ENCODE results near the gene CHAD. TPM values are rescaled to one million over a fixed set of nuclear protein-coding genes. Genes with fewer than 3 reads are reported as not detected.

The CHAD gene
- total and polyA plus RNA-seq, 2 of the 13 experiments (the other 11 are each of a cell fraction or from before 2014, with no cell fraction given), result 1.4 TPM; not detected in 1

DNA sequence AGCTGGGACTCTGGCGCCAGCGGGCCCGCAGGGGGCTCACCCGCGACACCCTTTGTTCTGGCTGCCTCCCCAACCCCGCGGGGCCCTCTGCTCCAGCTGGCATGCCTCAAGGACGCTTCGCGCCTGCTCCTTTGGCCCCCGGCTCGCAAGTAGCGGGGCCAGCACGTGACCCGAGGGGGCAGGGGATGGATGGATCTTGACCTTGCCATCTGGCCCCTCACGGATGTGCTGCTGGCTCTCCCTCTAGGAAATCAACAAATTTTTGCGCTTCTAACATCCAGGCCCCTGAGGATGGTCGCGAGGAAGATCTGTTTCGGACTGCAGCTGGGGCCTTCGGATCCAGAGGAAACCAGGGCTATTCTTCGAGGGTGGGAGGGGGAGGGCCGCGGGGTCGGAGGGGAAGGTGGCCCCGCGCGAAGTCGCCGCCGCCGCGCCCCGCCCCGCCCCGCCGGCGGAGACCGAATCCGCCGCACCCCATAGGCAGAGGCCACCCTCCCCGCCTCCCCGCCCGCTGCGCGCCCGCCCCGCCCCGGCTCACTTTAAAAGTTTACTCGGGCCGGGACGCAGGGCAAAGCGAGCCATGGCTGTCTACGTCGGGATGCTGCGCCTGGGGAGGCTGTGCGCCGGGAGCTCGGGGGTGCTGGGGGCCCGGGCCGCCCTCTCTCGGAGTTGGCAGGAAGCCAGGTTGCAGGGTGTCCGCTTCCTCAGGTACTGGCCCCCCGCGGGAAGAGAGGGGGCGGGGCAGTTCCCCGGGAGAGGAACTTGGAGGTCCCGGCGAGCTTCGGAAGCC lies 42.8 kb downstream of the CHAD start, which contains the start of gene ACSF2 (continued):
- TF ChIP-seq ZNF597 (CRISPR knock-in tag; IDR thresholded peaks at IDR 0.05) (no peak), THAP9 (CRISPR knock-in tag; IDR thresholded peaks at IDR 0.05; ENCODE audit: borderline replicate concordance) (no peak), ZNF138 (CRISPR knock-in tag; IDR thresholded peaks at IDR 0.05; ENCODE audit: low read depth) (no peak), DMAP1 (CRISPR knock-in tag; IDR thresholded peaks at IDR 0.05) (peak; percentile 31; the same call in 1 of the 2 replicates), TMF1 (CRISPR knock-in tag; IDR thresholded peaks at IDR 0.05; ENCODE audit: low read depth) (no peak; the same call in 1 of the 2 replicates), HOXA5 (CRISPR knock-in tag; IDR thresholded peaks at IDR 0.05) (no peak), CBX1 (IDR thresholded peaks at IDR 0.05; ENCODE audit: low read depth) (peak; percentile 5), ERF (CRISPR knock-in tag; IDR thresholded peaks at IDR 0.05) (peak; percentile 51; the same call in 1 of the 2 replicates), ZMYM2 (CRISPR knock-in tag; IDR thresholded peaks at IDR 0.05) (no peak), ZNF282 (IDR thresholded peaks at IDR 0.05; ENCODE audit: partially characterized antibody) (no peak), ESRRA (CRISPR knock-in tag; IDR thresholded peaks at IDR 0.05; ENCODE audit: low read depth) (peak; percentile 72; the same call in 1 of the 2 replicates), SNAPC2 (CRISPR knock-in tag; IDR thresholded peaks at IDR 0.05) (no peak), IKZF1 (IDR thresholded peaks at IDR 0.05) (no peak), RELA (CRISPR knock-in tag; IDR thresholded peaks at IDR 0.05) (no peak), HNRNPLL (IDR thresholded peaks at IDR 0.05; ENCODE audit: low read depth, low read length, poor library complexity, severe bottlenecking) (peak; percentile 32)
- TF ChIP-seq, protein P1, sequence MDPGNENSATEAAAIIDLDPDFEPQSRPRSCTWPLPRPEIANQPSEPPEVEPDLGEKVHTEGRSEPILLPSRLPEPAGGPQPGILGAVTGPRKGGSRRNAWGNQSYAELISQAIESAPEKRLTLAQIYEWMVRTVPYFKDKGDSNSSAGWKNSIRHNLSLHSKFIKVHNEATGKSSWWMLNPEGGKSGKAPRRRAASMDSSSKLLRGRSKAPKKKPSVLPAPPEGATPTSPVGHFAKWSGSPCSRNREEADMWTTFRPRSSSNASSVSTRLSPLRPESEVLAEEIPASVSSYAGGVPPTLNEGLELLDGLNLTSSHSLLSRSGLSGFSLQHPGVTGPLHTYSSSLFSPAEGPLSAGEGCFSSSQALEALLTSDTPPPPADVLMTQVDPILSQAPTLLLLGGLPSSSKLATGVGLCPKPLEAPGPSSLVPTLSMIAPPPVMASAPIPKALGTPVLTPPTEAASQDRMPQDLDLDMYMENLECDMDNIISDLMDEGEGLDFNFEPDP (CRISPR knock-in tag; conservative IDR thresholded peaks at IDR 0.05), result no peak
- TF ChIP-seq, protein P2, sequence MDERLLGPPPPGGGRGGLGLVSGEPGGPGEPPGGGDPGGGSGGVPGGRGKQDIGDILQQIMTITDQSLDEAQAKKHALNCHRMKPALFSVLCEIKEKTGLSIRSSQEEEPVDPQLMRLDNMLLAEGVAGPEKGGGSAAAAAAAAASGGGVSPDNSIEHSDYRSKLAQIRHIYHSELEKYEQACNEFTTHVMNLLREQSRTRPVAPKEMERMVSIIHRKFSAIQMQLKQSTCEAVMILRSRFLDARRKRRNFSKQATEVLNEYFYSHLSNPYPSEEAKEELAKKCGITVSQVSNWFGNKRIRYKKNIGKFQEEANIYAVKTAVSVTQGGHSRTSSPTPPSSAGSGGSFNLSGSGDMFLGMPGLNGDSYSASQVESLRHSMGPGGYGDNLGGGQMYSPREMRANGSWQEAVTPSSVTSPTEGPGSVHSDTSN (CRISPR knock-in tag; IDR thresholded peaks at IDR 0.05), result no peak
- TF ChIP-seq, protein P3, sequence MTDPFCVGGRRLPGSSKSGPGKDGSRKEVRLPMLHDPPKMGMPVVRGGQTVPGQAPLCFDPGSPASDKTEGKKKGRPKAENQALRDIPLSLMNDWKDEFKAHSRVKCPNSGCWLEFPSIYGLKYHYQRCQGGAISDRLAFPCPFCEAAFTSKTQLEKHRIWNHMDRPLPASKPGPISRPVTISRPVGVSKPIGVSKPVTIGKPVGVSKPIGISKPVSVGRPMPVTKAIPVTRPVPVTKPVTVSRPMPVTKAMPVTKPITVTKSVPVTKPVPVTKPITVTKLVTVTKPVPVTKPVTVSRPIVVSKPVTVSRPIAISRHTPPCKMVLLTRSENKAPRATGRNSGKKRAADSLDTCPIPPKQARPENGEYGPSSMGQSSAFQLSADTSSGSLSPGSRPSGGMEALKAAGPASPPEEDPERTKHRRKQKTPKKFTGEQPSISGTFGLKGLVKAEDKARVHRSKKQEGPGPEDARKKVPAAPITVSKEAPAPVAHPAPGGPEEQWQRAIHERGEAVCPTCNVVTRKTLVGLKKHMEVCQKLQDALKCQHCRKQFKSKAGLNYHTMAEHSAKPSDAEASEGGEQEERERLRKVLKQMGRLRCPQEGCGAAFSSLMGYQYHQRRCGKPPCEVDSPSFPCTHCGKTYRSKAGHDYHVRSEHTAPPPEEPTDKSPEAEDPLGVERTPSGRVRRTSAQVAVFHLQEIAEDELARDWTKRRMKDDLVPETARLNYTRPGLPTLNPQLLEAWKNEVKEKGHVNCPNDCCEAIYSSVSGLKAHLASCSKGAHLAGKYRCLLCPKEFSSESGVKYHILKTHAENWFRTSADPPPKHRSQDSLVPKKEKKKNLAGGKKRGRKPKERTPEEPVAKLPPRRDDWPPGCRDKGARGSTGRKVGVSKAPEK (CRISPR knock-in tag; IDR thresholded peaks at IDR 0.05; ENCODE audit: borderline replicate concordance), result no peak
- TF ChIP-seq, protein P4, sequence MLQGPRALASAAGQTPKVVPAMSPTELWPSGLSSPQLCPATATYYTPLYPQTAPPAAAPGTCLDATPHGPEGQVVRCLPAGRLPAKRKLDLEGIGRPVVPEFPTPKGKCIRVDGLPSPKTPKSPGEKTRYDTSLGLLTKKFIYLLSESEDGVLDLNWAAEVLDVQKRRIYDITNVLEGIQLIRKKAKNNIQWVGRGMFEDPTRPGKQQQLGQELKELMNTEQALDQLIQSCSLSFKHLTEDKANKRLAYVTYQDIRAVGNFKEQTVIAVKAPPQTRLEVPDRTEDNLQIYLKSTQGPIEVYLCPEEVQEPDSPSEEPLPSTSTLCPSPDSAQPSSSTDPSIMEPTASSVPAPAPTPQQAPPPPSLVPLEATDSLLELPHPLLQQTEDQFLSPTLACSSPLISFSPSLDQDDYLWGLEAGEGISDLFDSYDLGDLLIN (CRISPR knock-in tag; IDR thresholded peaks at IDR 0.05; ENCODE audit: borderline replicate concordance), result no peak; the same call in 1 of the 2 replicates
